Measurements from ENCODE around the gene ARHGAP26. TPM values are rescaled to one million over a fixed set of nuclear protein-coding genes. Genes with fewer than 3 reads are reported as not detected.
A peak's percentile ranks its signal among the peaks of the same experiment; 100 is the strongest.

ARHGAP26 gene
- total and polyA plus RNA-seq, 2 of the 4 experiments (the other 2 are of a cell fraction), result 0.54 to 0.56 TPM

DNA sequence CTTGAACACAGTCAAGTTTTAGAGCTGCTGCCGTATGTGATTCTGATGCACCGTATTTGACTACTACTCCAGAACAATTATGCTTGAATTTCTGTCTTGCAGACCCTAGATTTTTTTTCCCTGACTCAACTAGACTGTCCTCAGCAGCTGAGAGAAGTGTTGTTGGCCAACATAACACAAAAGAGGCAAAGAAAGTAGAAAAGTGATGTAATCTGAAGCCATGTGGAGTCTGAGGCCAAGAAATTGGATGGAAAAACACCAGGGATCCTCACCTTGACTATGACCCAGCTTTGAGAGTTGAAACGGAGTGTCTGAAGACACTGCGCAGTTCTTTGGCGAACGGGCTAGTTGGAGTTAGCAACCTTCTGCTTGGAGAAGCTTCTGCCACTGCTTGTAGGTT lies 48.0 kb upstream of the ARHGAP26 start:
- no TSS peak for BruUV-seq (replicated peaks)
- Histone ChIP-seq H4K5ac (ENCODE audit: low read depth, low read length) (no peak overlapping the region), H3K4me3 (ENCODE audit: insufficient read depth, low read depth, low read length) (no peak overlapping the region), H3K27me3 (ENCODE audit: control insufficient read depth, insufficient read depth, low read length) (no peaks in the 10 kb centered on the region), H3K4me1 (ENCODE audit: control insufficient read depth, insufficient read depth, low read length) (peaks cover 13% of the 10 kb centered on the region), H3K9me3 (ENCODE audit: control insufficient read depth, insufficient read depth, low read length) (no peaks in the 10 kb centered on the region), H3K14ac (replicated peaks; ENCODE audit: low read depth, low read length) (no peak overlapping the region), H2BK5ac (ENCODE audit: low read depth, low read length, poor library complexity, severe bottlenecking) (no peak overlapping the region), H3K9ac (ENCODE audit: low read depth, low read length) (no peak overlapping the region), H4K91ac (ENCODE audit: insufficient read depth, low read depth, low read length) (no peak overlapping the region), H4K8ac (ENCODE audit: low read depth in 2 of 2, low read length in 2 of 2) (no peak overlapping the region), H2BK20ac (ENCODE audit: low read depth, low read length) (no peak overlapping the region), H3K36me3 (ENCODE audit: control insufficient read depth, insufficient read depth, low read length) (no peaks in the 10 kb centered on the region), H2AK5ac (ENCODE audit: low read depth, low read length) (no peak overlapping the region), H3K9me1 (ENCODE audit: insufficient read depth, low read length) (peaks cover 14% of the 10 kb centered on the region), H2AFZ (replicated peaks; ENCODE audit: low read length, poor library complexity) (no peak overlapping the region), H3K4me2 (ENCODE audit: low read depth, low read length) (no peak overlapping the region), H3K18ac (ENCODE audit: low read depth, low read length) (no peak overlapping the region), H3K79me1 (ENCODE audit: low read depth in 1 of 2, low read length in 2 of 2) (0 out of 4 replicates have a peak, but pooled peaks cover 0 to 3% of the 10 kb centered on the region in 2 experiments), H3K4ac (ENCODE audit: low read depth, low read length) (no peak overlapping the region), H2BK15ac (ENCODE audit: low read depth, low read length) (no peak overlapping the region), H3K27ac (ENCODE audit: insufficient read depth, low read length) (no peak overlapping the region), H3K23ac (ENCODE audit: low read depth, low read length) (no peak overlapping the region), H4K20me1 (ENCODE audit: insufficient read depth, low read length) (no peaks in the 10 kb centered on the region), H2BK120ac (ENCODE audit: low read depth, low read length) (no peak overlapping the region), H2AK9ac (replicated peaks; ENCODE audit: low read depth, low read length, poor library complexity) (no peak overlapping the region), H3K56ac (ENCODE audit: extremely low read depth, insufficient read depth, low read length) (no peak overlapping the region)
- ATAC-seq (ENCODE audit: low read depth) (no peak), DNase-seq (peak; percentile 31)
- POLR2A ChIA-PET (ENCODE audit: unreplicated experiment), result no interaction called here
- CTCF ChIA-PET, result interaction anchor here (0.7 to 1.3 kb wide), 4 partner anchors 9 to 167 kb away, joined by 3 to 10 read pairs (median 3); no protein-coding TSS in a partner anchor
- WGBS, 2 experiments (ENCODE audit: extremely low coverage in 2 of 2, insufficient read length in 1 of 2), result 83% methylated on average over 1 of the region's 6 CpGs; no CpG with 5 or more reads in 1 of the 2 experiments
- in situ Hi-C loops (cut with MboI; ENCODE audit: low sequenced_read_pairs), result loop anchor here (5.0 kb wide), 1 partner anchor 150 kb away; no protein-coding TSS in a partner anchor
- intact Hi-C loops (cut with micrococcal nuclease), result no loop called here
- dilution Hi-C loops (cut with HindIII; ENCODE audit: low sequenced_read_pairs, unreplicated experiment), result loop anchor here (25.0 kb wide), 1 partner anchor 165 kb away; no protein-coding TSS in a partner anchor
- TF ChIP-seq CEBPB (IDR thresholded peaks at IDR 0.05; ENCODE audit: low read depth, low read length) (no peak), RAD21 (IDR thresholded peaks at IDR 0.05; ENCODE audit: low read length) (no peak), RCOR1 (IDR thresholded peaks at IDR 0.05; ENCODE audit: insufficient replicate concordance, low read length) (no peak), POLR2A (IDR thresholded peaks at IDR 0.05; ENCODE audit: low read depth, low read length) (no peak), BHLHE40 (IDR thresholded peaks at IDR 0.05; ENCODE audit: low read depth, low read length) (no peak), FOS (IDR thresholded peaks at IDR 0.05; ENCODE audit: low read depth, low read length) (no peak), NFE2L2 (IDR thresholded peaks at IDR 0.05; ENCODE audit: low read depth, low read length) (no peak), SMC3 (IDR thresholded peaks at IDR 0.05; ENCODE audit: low read depth, low read length) (no peak), RFX5 (IDR thresholded peaks at IDR 0.05; ENCODE audit: low read depth, low read length) (no peak), MAFK (IDR thresholded peaks at IDR 0.05; ENCODE audit: low read depth, low read length) (no peak), MXI1 (IDR thresholded peaks at IDR 0.05; ENCODE audit: borderline replicate concordance, low read depth, low read length) (no peak)
- TF ChIP-seq, protein P1, sequence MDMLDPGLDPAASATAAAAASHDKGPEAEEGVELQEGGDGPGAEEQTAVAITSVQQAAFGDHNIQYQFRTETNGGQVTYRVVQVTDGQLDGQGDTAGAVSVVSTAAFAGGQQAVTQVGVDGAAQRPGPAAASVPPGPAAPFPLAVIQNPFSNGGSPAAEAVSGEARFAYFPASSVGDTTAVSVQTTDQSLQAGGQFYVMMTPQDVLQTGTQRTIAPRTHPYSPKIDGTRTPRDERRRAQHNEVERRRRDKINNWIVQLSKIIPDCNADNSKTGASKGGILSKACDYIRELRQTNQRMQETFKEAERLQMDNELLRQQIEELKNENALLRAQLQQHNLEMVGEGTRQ (IDR thresholded peaks at IDR 0.05; ENCODE audit: low read depth, low read length), result no peak
- TF ChIP-seq, protein P2, sequence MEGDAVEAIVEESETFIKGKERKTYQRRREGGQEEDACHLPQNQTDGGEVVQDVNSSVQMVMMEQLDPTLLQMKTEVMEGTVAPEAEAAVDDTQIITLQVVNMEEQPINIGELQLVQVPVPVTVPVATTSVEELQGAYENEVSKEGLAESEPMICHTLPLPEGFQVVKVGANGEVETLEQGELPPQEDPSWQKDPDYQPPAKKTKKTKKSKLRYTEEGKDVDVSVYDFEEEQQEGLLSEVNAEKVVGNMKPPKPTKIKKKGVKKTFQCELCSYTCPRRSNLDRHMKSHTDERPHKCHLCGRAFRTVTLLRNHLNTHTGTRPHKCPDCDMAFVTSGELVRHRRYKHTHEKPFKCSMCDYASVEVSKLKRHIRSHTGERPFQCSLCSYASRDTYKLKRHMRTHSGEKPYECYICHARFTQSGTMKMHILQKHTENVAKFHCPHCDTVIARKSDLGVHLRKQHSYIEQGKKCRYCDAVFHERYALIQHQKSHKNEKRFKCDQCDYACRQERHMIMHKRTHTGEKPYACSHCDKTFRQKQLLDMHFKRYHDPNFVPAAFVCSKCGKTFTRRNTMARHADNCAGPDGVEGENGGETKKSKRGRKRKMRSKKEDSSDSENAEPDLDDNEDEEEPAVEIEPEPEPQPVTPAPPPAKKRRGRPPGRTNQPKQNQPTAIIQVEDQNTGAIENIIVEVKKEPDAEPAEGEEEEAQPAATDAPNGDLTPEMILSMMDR (conservative IDR thresholded peaks at IDR 0.05; ENCODE audit: low read depth, low read length), result no peak
- TF ChIP-seq, protein P3, sequence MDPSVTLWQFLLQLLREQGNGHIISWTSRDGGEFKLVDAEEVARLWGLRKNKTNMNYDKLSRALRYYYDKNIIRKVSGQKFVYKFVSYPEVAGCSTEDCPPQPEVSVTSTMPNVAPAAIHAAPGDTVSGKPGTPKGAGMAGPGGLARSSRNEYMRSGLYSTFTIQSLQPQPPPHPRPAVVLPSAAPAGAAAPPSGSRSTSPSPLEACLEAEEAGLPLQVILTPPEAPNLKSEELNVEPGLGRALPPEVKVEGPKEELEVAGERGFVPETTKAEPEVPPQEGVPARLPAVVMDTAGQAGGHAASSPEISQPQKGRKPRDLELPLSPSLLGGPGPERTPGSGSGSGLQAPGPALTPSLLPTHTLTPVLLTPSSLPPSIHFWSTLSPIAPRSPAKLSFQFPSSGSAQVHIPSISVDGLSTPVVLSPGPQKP (IDR thresholded peaks at IDR 0.05; ENCODE audit: borderline replicate concordance, low read depth, low read length), result no peak
